ENCODE measurements around the gene CCDC159. TPM values are rescaled to one million over a fixed set of nuclear protein-coding genes. Genes with fewer than 3 reads are reported as not detected.

CCDC159 gene
- total and polyA plus RNA-seq, 2 of the 13 experiments (the other 11 are each of a cell fraction or from before 2014, with no cell fraction given): 1.7 to 6.3 TPM

GRCh38 chr19:11346104-11346940 is at the start of gene CCDC159, which contains the start of gene TMEM205 (continued):
- TF ChIP-seq RFXAP (CRISPR knock-in tag; IDR thresholded peaks at IDR 0.05; ENCODE audit: borderline replicate concordance) (no peak), BORCS8-MEF2B (CRISPR knock-in tag; IDR thresholded peaks at IDR 0.05) (peak; percentile 77; the same call in 1 of the 2 replicates), SNRNP70 (IDR thresholded peaks at IDR 0.05; ENCODE audit: low read depth, low read length) (no peak), ATRX (CRISPR knock-in tag; IDR thresholded peaks at IDR 0.05; ENCODE audit: borderline replicate concordance) (no peak), TOPORS (CRISPR knock-in tag; IDR thresholded peaks at IDR 0.05) (peak; percentile 46; the same call in 1 of the 2 replicates), ZNF3 (CRISPR knock-in tag; IDR thresholded peaks at IDR 0.05) (no peak), NR2F1 (CRISPR knock-in tag; IDR thresholded peaks at IDR 0.05) (no peak), ZNF263 (CRISPR knock-in tag; IDR thresholded peaks at IDR 0.05) (no peak), ZNF619 (CRISPR knock-in tag; IDR thresholded peaks at IDR 0.05) (no peak), ZSCAN31 (CRISPR knock-in tag; IDR thresholded peaks at IDR 0.05; ENCODE audit: low read depth) (no peak), BRF2 (CRISPR knock-in tag; IDR thresholded peaks at IDR 0.05) (no peak), SP5 (CRISPR knock-in tag; IDR thresholded peaks at IDR 0.05; ENCODE audit: borderline replicate concordance, low read depth) (no peak), ZNF644 (CRISPR knock-in tag; IDR thresholded peaks at IDR 0.05; ENCODE audit: low read depth) (0 out of 2 replicates have a peak, but pooled peaks have one; percentile 27), THYN1 (CRISPR knock-in tag; IDR thresholded peaks at IDR 0.05; ENCODE audit: borderline replicate concordance, low read depth) (no peak), ZNF143 (CRISPR knock-in tag; IDR thresholded peaks at IDR 0.05) (no peak; the same call in 1 of the 2 replicates), ZNF580 (CRISPR knock-in tag; IDR thresholded peaks at IDR 0.05; ENCODE audit: borderline replicate concordance, low read depth) (no peak), ZBTB1 (CRISPR knock-in tag; IDR thresholded peaks at IDR 0.05; ENCODE audit: borderline replicate concordance) (no peak), NFKB2 (CRISPR knock-in tag; IDR thresholded peaks at IDR 0.05; ENCODE audit: borderline replicate concordance) (0 out of 2 replicates have a peak, but pooled peaks have one; percentile 12), PHF21A (CRISPR knock-in tag; IDR thresholded peaks at IDR 0.05) (peak; percentile 67), HMGXB3 (CRISPR knock-in tag; IDR thresholded peaks at IDR 0.05; ENCODE audit: borderline replicate concordance) (peak; percentile 96), ZNF30 (CRISPR knock-in tag; IDR thresholded peaks at IDR 0.05) (no peak), FOXK1 (CRISPR knock-in tag; IDR thresholded peaks at IDR 0.05; ENCODE audit: borderline replicate concordance, low read depth) (peak; percentile 13; the same call in 1 of the 2 replicates), SOX6 (IDR thresholded peaks at IDR 0.05) (no peak), SOX6 (CRISPR knock-in tag; IDR thresholded peaks at IDR 0.05) (no peak; the same call in 1 of the 2 replicates)
